Measurements from ENCODE around the gene TGM6. TPM values are rescaled to one million over a fixed set of nuclear protein-coding genes. Genes with fewer than 3 reads are reported as not detected.

The TGM6 gene
- total RNA-seq, 4 donors from 2014 or later: 0.65 TPM; not detected in 3

- intact Hi-C loops (cut with DNase I; ENCODE audit: low total_unique reads): no loop called here
- H3K4me3 ChIP-seq (ENCODE audit: low read depth, poor library complexity, severe bottlenecking): no peak overlapping the region
- 87 to 89% methylated on average over 12 to 14 of the region's 14 CpGs for WGBS, 2 donors
- no peak for TF ChIP-seq CTCF (IDR thresholded peaks at IDR 0.05)
- no peak for TF ChIP-seq POLR2A (IDR thresholded peaks at IDR 0.05)
- no peak for DNase-seq (ENCODE audit: low spot score in 2 of 2)
Observed at GRCh38 chr20:2417213-2417541, 36.5 kb downstream of the TGM6 start.

DNA sequence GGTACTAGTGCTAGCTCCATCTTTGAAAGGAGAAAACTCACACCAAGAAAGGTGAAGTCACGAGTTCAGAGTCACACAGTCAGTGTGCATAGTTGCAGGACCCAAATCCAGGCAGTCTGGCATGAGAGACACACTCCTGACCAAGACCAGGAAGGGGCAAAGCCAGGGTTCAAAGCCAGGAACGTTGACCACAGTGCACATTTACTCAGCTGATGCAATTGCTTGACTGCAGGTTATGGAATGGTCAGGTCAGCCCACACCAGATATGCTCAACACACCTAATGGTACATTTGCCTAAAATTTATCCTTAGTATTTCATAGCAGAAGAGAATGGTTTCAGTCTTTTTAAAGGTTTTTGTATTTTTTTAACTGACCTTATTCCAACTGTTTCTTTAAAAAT is 37.7 kb downstream of the TGM6 start:
- 40 to 46% methylated on average over 2 of the region's 2 CpGs for WGBS, 2 donors
- intact Hi-C loops (cut with DNase I; ENCODE audit: low total_unique reads): no loop called here
- no peak for TF ChIP-seq CTCF (IDR thresholded peaks at IDR 0.05)
- TF ChIP-seq POLR2A (IDR thresholded peaks at IDR 0.05): no peak
- H3K4me3 ChIP-seq (ENCODE audit: low read depth, poor library complexity, severe bottlenecking): no peak overlapping the region
- DNase-seq (ENCODE audit: low spot score in 2 of 2): no peak

DNA sequence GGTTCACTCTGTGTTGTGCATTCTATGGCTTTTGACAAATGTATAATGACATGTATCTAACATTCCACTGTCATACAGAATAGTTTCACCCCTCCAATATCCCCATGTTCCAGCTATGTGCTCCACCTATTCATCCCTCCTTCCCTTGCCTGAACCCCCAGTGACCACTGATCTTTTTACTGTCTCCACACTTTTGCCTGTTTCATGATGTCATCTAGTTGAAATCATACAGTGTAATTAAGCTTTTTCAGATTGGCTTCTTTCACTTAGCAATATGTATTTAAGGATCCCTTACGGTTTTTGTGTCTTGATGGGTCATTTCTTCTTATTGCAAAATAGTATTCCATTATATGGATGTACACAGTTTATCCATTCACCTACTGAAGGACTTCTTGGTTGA is 39.8 kb downstream of the TGM6 start:
- TF ChIP-seq CTCF (IDR thresholded peaks at IDR 0.05) (no peak), POLR2A (IDR thresholded peaks at IDR 0.05) (no peak)
- intact Hi-C loops (cut with DNase I; ENCODE audit: low total_unique reads): no loop called here
- H3K4me3 ChIP-seq (ENCODE audit: low read depth, poor library complexity, severe bottlenecking): no peak overlapping the region
- no peak for DNase-seq (ENCODE audit: low spot score in 2 of 2)
- WGBS, 2 donors: 73 to 76% methylated on average over 1 of the region's 1 CpG

DNA sequence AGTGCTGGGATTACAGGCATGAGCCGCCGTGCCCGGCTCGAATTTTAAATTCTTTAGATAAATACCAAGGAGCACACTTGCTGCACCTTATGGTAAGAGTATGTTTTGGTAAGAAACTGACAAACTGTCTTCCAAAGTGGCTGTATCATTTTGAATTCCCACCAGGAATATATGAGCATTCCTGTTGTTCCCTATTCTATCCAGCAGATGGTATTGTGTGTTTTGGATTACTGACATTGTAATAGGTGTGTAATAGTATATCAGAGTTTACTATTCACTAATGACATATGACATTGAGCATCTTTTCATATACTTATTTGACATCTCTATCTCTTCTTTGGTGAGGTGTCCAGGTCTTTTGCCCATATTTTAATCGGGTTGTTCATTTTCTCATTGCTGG is 40.5 kb downstream of the TGM6 start:
- intact Hi-C loops (cut with DNase I; ENCODE audit: low total_unique reads): no loop called here
- DNase-seq (ENCODE audit: low spot score in 2 of 2): no peak
- H3K4me3 ChIP-seq (ENCODE audit: low read depth, poor library complexity, severe bottlenecking): no peak overlapping the region
- WGBS, 2 donors: 84 to 88% methylated on average over 5 of the region's 5 CpGs
- TF ChIP-seq POLR2A (IDR thresholded peaks at IDR 0.05) (no peak), CTCF (IDR thresholded peaks at IDR 0.05) (no peak)

GRCh38 chr20:2429051-2429450 is 48.4 kb downstream of the TGM6 start:
- no peak for DNase-seq (ENCODE audit: low spot score in 2 of 2)
- intact Hi-C loops (cut with DNase I; ENCODE audit: low total_unique reads): no loop called here
- WGBS, 2 donors: 55 to 64% methylated on average over 6 of the region's 6 CpGs
- no peak overlapping the region for H3K4me3 ChIP-seq (ENCODE audit: low read depth, poor library complexity, severe bottlenecking)
- no peak for TF ChIP-seq CTCF (IDR thresholded peaks at IDR 0.05)
- TF ChIP-seq POLR2A (IDR thresholded peaks at IDR 0.05): no peak

GRCh38 chr20:2430538-2430937 is 49.8 kb downstream of the TGM6 start:
- H3K4me3 ChIP-seq (ENCODE audit: low read depth, poor library complexity, severe bottlenecking): no peak overlapping the region
- TF ChIP-seq CTCF (IDR thresholded peaks at IDR 0.05) (no peak), POLR2A (IDR thresholded peaks at IDR 0.05) (no peak)
- intact Hi-C loops (cut with DNase I; ENCODE audit: low total_unique reads): no loop called here
- no peak for DNase-seq (ENCODE audit: low spot score in 2 of 2)
- 83 to 88% methylated on average over 4 of the region's 4 CpGs for WGBS, 2 donors

Data from lower leg skin (tissue), 4 donors.